ENCODE measurements around the gene CXXC4. TPM values are rescaled to one million over a fixed set of nuclear protein-coding genes. Genes with fewer than 3 reads are reported as not detected.

The CXXC4 gene
- total RNA-seq, 1 experiment from 2014 or later, result 0.59 TPM

- no peaks in the 10 kb centered on the region for H3K4me1 ChIP-seq (ENCODE audit: control insufficient read depth, insufficient read depth, low read length)
- ATAC-seq (no peak), DNase-seq (ENCODE audit: low read depth, low spot score) (no peak)
- POLR2A ChIA-PET, result no interaction called here
- H3K36me3 ChIP-seq (ENCODE audit: control insufficient read depth, insufficient read depth, low read length), result no peaks in the 10 kb centered on the region
- TF ChIP-seq, protein P1, sequence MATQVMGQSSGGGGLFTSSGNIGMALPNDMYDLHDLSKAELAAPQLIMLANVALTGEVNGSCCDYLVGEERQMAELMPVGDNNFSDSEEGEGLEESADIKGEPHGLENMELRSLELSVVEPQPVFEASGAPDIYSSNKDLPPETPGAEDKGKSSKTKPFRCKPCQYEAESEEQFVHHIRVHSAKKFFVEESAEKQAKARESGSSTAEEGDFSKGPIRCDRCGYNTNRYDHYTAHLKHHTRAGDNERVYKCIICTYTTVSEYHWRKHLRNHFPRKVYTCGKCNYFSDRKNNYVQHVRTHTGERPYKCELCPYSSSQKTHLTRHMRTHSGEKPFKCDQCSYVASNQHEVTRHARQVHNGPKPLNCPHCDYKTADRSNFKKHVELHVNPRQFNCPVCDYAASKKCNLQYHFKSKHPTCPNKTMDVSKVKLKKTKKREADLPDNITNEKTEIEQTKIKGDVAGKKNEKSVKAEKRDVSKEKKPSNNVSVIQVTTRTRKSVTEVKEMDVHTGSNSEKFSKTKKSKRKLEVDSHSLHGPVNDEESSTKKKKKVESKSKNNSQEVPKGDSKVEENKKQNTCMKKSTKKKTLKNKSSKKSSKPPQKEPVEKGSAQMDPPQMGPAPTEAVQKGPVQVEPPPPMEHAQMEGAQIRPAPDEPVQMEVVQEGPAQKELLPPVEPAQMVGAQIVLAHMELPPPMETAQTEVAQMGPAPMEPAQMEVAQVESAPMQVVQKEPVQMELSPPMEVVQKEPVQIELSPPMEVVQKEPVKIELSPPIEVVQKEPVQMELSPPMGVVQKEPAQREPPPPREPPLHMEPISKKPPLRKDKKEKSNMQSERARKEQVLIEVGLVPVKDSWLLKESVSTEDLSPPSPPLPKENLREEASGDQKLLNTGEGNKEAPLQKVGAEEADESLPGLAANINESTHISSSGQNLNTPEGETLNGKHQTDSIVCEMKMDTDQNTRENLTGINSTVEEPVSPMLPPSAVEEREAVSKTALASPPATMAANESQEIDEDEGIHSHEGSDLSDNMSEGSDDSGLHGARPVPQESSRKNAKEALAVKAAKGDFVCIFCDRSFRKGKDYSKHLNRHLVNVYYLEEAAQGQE (IDR thresholded peaks at IDR 0.05; ENCODE audit: insufficient read depth in 1 of 2, low read depth in 2 of 2, low read length in 1 of 2), result no peak
- TF ChIP-seq CTCF (IDR thresholded peaks at IDR 0.05) (no peak), POLR2AphosphoS5 (IDR thresholded peaks at IDR 0.05; ENCODE audit: low read depth, low read length) (no peak), TCF7L2 (IDR thresholded peaks at IDR 0.05; ENCODE audit: low read depth, low read length) (no peak), SIN3A (IDR thresholded peaks at IDR 0.05; ENCODE audit: borderline replicate concordance, insufficient read depth, low read depth, low read length) (no peak)
- CTCF ChIA-PET, result no interaction called here
- no peak overlapping the region for H3K4me3 ChIP-seq (ENCODE audit: low read depth in 2 of 2, low read length in 2 of 2)
- no peaks in the 10 kb centered on the region for H3K9me3 ChIP-seq (ENCODE audit: control insufficient read depth, insufficient read depth, low read depth, low read length)
- BruUV-seq (replicated peaks), result no TSS peak
- in situ Hi-C loops (cut with HindIII; ENCODE audit: low pct_unique_long_range_greater_than_20kb, low sequenced_read_pairs), result no loop called here
- no peaks in the 10 kb centered on the region for H3K27me3 ChIP-seq (ENCODE audit: control insufficient read depth, insufficient read depth, low read length)
- intact Hi-C loops (cut with micrococcal nuclease; ENCODE audit: unreplicated experiment), result no loop called here
- no peak overlapping the region for H3K27ac ChIP-seq (ENCODE audit: low read length)
These were observed 29.3 kb upstream of the CXXC4 start for GRCh38 chr4:104524026-104524425.

GRCh38 chr4:104519588-104519987, 24.9 kb upstream of the CXXC4 start:
- Histone ChIP-seq H3K27ac (ENCODE audit: low read length) (no peak overlapping the region), H3K36me3 (ENCODE audit: control insufficient read depth, insufficient read depth, low read length) (no peaks in the 10 kb centered on the region), H3K9me3 (ENCODE audit: control insufficient read depth, insufficient read depth, low read depth, low read length) (no peaks in the 10 kb centered on the region), H3K4me3 (ENCODE audit: low read depth in 2 of 2, low read length in 2 of 2) (no peak overlapping the region), H3K27me3 (ENCODE audit: control insufficient read depth, insufficient read depth, low read length) (no peaks in the 10 kb centered on the region), H3K4me1 (ENCODE audit: control insufficient read depth, insufficient read depth, low read length) (no peaks in the 10 kb centered on the region)
- ATAC-seq (no peak), DNase-seq (ENCODE audit: low read depth, low spot score) (no peak)
- in situ Hi-C loops (cut with HindIII; ENCODE audit: low pct_unique_long_range_greater_than_20kb, low sequenced_read_pairs) (no loop called here), intact Hi-C loops (cut with micrococcal nuclease; ENCODE audit: unreplicated experiment) (no loop called here)
- no peak for TF ChIP-seq SIN3A (IDR thresholded peaks at IDR 0.05; ENCODE audit: borderline replicate concordance, insufficient read depth, low read depth, low read length)
- TF ChIP-seq POLR2AphosphoS5 (IDR thresholded peaks at IDR 0.05; ENCODE audit: low read depth, low read length), result no peak
- no peak for TF ChIP-seq TCF7L2 (IDR thresholded peaks at IDR 0.05; ENCODE audit: low read depth, low read length)
- TF ChIP-seq CTCF (IDR thresholded peaks at IDR 0.05), result no peak
- TF ChIP-seq, protein P1 (IDR thresholded peaks at IDR 0.05; ENCODE audit: insufficient read depth in 1 of 2, low read depth in 2 of 2, low read length in 1 of 2), result no peak
- no TSS peak for BruUV-seq (replicated peaks)
- CTCF ChIA-PET, result no interaction called here
- POLR2A ChIA-PET, result no interaction called here
